H1 (cell line): ENCODE data around the gene ZNG1A. TPM values are rescaled to one million over a fixed set of nuclear protein-coding genes. Genes with fewer than 3 reads are reported as not detected.

Experiments used
- CTCF ChIA-PET: fragments of 300-600 bp; sonication (Branson Sonifier 250); formaldehyde crosslinking; loops from one replicate; lab custom pipeline; 2021; ENCODE audit not compliant: partially characterized antibody; lab: Charles Lee
- POLR2A ChIA-PET: fragments of 300-600 bp; sonication (Branson Sonifier 250); formaldehyde crosslinking; loops from one replicate; lab custom pipeline; 2021; ENCODE audit warnings: inconsistent platforms; ENCODE audit not compliant: partially characterized antibody; lab: Charles Lee
- DNase-seq, 2 experiments: peaks; one replicate each; pipeline versions ENCODE4 v3.0.0 to v3.0.0-alpha.2; 2010 to 2022; ENCODE audit warnings: low spot score in 2 of 2, low read depth in 1 of 2, mixed read lengths in 1 of 2
- FAIRE-seq: peaks from 2 replicates; lab custom pipeline; 2011; peaks lifted over from hg19 to GRCh38; lab: Jason Lieb, UNC
- H2AFZ ChIP-seq: 2 replicates; pipeline ENCODE4 v1.8.1; 2012; ENCODE audit warnings: low read length, inconsistent platforms
- H2AK5ac ChIP-seq: 2 replicates; pipeline ENCODE4 v1.6.1; 2013; ENCODE audit warnings: low read depth, low read length
- H2BK120ac ChIP-seq: replicated peaks from 2 replicates; pipeline ENCODE3; 2013; ENCODE audit warnings: low read depth, low read length, inconsistent platforms
- H2BK12ac ChIP-seq: 2 replicates; pipeline ENCODE4 v1.6.1; 2013; ENCODE audit warnings: low read depth, low read length
- H2BK15ac ChIP-seq: 2 replicates; pipeline ENCODE4 v1.6.1; 2013; ENCODE audit warnings: low read length
- H2BK20ac ChIP-seq: 2 replicates; pipeline ENCODE4 v1.6.1; 2013; ENCODE audit warnings: low read length
- H2BK5ac ChIP-seq: 2 replicates; pipeline ENCODE4 v1.6.1; 2013; ENCODE audit warnings: low read depth, low read length
- H3K14ac ChIP-seq: 2 replicates; pipeline ENCODE4 v1.6.1; 2013; ENCODE audit warnings: inconsistent platforms; ENCODE audit not compliant: insufficient read length
- H3K18ac ChIP-seq: 2 replicates; pipeline ENCODE4 v1.6.1; 2013; ENCODE audit warnings: low read length; ENCODE audit errors: extremely low read depth
- H3K23ac ChIP-seq: 2 replicates; pipeline ENCODE4 v1.6.1; 2013; ENCODE audit warnings: inconsistent platforms; ENCODE audit not compliant: insufficient read length
- H3K23me2 ChIP-seq: 2 replicates; pipeline ENCODE4 v1.6.1; 2013; ENCODE audit warnings: low read depth, low read length
- H3K27ac ChIP-seq: 2 replicates; pipeline ENCODE4 v1.6.1; 2011; ENCODE audit warnings: low read depth, low read length, inconsistent platforms
- H3K27me3 ChIP-seq, 4 experiments: replicated peaks in 1 of 4; 1 replicate in 1 of 4; 2 replicates in 3 of 4; pipeline versions ENCODE4 v1.6.1 to v1.8.1; 2011 to 2013; ENCODE audit warnings: low read length in 3 of 4, mild to moderate bottlenecking in 3 of 4, inconsistent platforms in 2 of 4, mixed read lengths in 2 of 4, moderate library complexity in 1 of 4; ENCODE audit not compliant: control insufficient read depth in 3 of 4, insufficient read depth in 3 of 4; ENCODE audit errors: extremely low read depth in 1 of 4
- H3K36me3 ChIP-seq, 4 experiments: 2 replicates each; pipeline versions ENCODE4 v1.6.1 to v1.8.1; 2011 to 2013; ENCODE audit warnings: mild to moderate bottlenecking in 4 of 4, low read length in 3 of 4, moderate library complexity in 2 of 4, control low read depth in 1 of 4, inconsistent platforms in 1 of 4; ENCODE audit not compliant: insufficient read depth in 4 of 4, control insufficient read depth in 2 of 4
- H3K4ac ChIP-seq: replicated peaks from 2 replicates; pipeline ENCODE3; 2013; ENCODE audit warnings: low read length, low read depth, mixed read lengths, inconsistent platforms; ENCODE audit not compliant: insufficient read length
- H3K4me1 ChIP-seq, 4 experiments: replicated peaks in 1 of 4; 1 replicate in 1 of 4; 2 replicates in 3 of 4; pipeline versions ENCODE4 v1.6.1 to v1.8.1; 2011 to 2013; ENCODE audit warnings: low read length in 3 of 4, inconsistent platforms in 2 of 4, mixed read lengths in 1 of 4; ENCODE audit not compliant: insufficient read depth in 4 of 4, control insufficient read depth in 3 of 4
- H3K4me2 ChIP-seq, 2 experiments: 2 replicates each; pipeline versions ENCODE4 v1.6.1 to v1.8.1; 2011 to 2013; ENCODE audit warnings: low read depth in 2 of 2, low read length in 2 of 2, control low read depth in 1 of 2, inconsistent platforms in 1 of 2, mild to moderate bottlenecking in 1 of 2; ENCODE audit not compliant: insufficient read depth in 1 of 2
- H3K4me3 ChIP-seq, 4 experiments: fragments of 200-600, 300-600 bp in 1 of 4; sonication (generic), shearing (Covaris generic), sonication (Bioruptor Twin) in 1 of 4; 2 replicates each; pipeline versions ENCODE4 v1.5.1 to v1.8.1; 2011 to 2016; ENCODE audit warnings: low read length in 4 of 4, low read depth in 3 of 4, control low read depth in 2 of 4, inconsistent platforms in 2 of 4, mild to moderate bottlenecking in 2 of 4, mixed read lengths in 1 of 4, moderate library complexity in 1 of 4; ENCODE audit not compliant: insufficient read depth in 2 of 4; ENCODE audit errors: extremely low read depth in 1 of 4
- H3K56ac ChIP-seq: replicated peaks from 2 replicates; pipeline ENCODE3; 2013; ENCODE audit warnings: low read depth, mild to moderate bottlenecking, mixed read lengths, low read length, inconsistent platforms; ENCODE audit not compliant: insufficient read length
- H3K79me1 ChIP-seq: 2 replicates; pipeline ENCODE4 v1.6.1; 2013; ENCODE audit warnings: low read depth, low read length, control low read depth
- H3K79me2 ChIP-seq, 2 experiments: 2 replicates each; pipeline versions ENCODE4 v1.6.1 to v1.8.1; 2012 to 2013; ENCODE audit warnings: low read length in 2 of 2, mild to moderate bottlenecking in 2 of 2, inconsistent platforms in 1 of 2; ENCODE audit not compliant: insufficient read depth in 2 of 2, control insufficient read depth in 1 of 2
- H3K9ac ChIP-seq, 4 experiments: replicated peaks in 1 of 4; 1 replicate in 1 of 4; 2 replicates in 3 of 4; pipeline versions ENCODE4 v1.6.1 to v1.8.1; 2011 to 2013; ENCODE audit warnings: low read depth in 3 of 4, low read length in 3 of 4, control low read depth in 2 of 4, mild to moderate bottlenecking in 2 of 4, moderate library complexity in 2 of 4, inconsistent platforms in 1 of 4; ENCODE audit errors: extremely low read depth in 1 of 4
- H3K9me3 ChIP-seq, 2 experiments: 2 replicates each; pipeline versions ENCODE4 v1.6.1 to v1.8.1; 2012 to 2013; ENCODE audit warnings: mild to moderate bottlenecking in 2 of 2, moderate library complexity in 2 of 2, control low read depth in 1 of 2, inconsistent platforms in 1 of 2, low read depth in 1 of 2, low read length in 1 of 2, mixed read lengths in 1 of 2; ENCODE audit not compliant: insufficient read depth in 2 of 2
- H4K20me1 ChIP-seq, 2 experiments: replicated peaks in 1 of 2; 2 replicates each; pipeline versions ENCODE3 to v1.8.1; 2011 to 2013; ENCODE audit warnings: inconsistent platforms in 2 of 2, low read length in 2 of 2, mild to moderate bottlenecking in 1 of 2; ENCODE audit not compliant: insufficient read depth in 2 of 2, control insufficient read depth in 1 of 2
- H4K5ac ChIP-seq: 2 replicates; pipeline ENCODE4 v1.6.1; 2013; ENCODE audit warnings: low read length, low read depth, mixed read lengths, inconsistent platforms; ENCODE audit not compliant: insufficient read length
- H4K8ac ChIP-seq: 2 replicates; pipeline ENCODE4 v1.8.0; 2013; ENCODE audit warnings: mild to moderate bottlenecking, moderate library complexity, low read length, inconsistent platforms; ENCODE audit not compliant: insufficient read depth; ENCODE audit errors: extremely low read depth
- H4K91ac ChIP-seq: replicated peaks from 2 replicates; pipeline ENCODE3; 2013; ENCODE audit warnings: low read length, mixed read lengths, inconsistent platforms; ENCODE audit not compliant: insufficient read length
- CBX5 ChIP-seq: fragments of 300-800, 300-1000 bp; sonication (generic); IDR thresholded peaks from 2 replicates; pipeline ENCODE4 v1.7.1; 2016; ENCODE audit warnings: antibody characterized with exemption, low read length, low read depth
- WGBS, 2 experiments: shearing (Covaris generic) in 1 of 2; methylation state at CpG; one replicate each; pipeline versions ENCODE4 v1.1.6 to v1.1.7; 2013 to 2015; ENCODE audit warnings: low lambda C conversion rate in 2 of 2, mixed read lengths in 2 of 2, inconsistent platforms in 1 of 2, low coverage in 1 of 2, missing lambda C conversion rate in 1 of 2; ENCODE audit not compliant: insufficient replicate concordance in 2 of 2, insufficient coverage in 1 of 2, insufficient read length in 1 of 2; ENCODE audit errors: extremely low coverage in 1 of 2, missing lambda C conversion rate in 1 of 2; 5-methylcytosine and 5-hydroxymethylcytosine counted together
- polyA plus RNA-seq, 7 experiments: library from polyadenylated mRNA; depleted of rRNA in 3 of 7; stranded (reverse) in 5 of 7; unstranded in 2 of 7; fragments of >200 nt in 5 of 7; fragments of 200-250 nt in 2 of 7; gene quantifications; 1 replicate in 5 of 7; 2 replicates in 1 of 7; 4 replicates in 1 of 7; pipeline versions ENCODE4 v1.2.1 to v1.2.3, GENCODE V29; 2011 to 2013; ENCODE audit warnings: missing spikeins in 2 of 7, mixed read lengths in 2 of 7
- total RNA-seq: library from RNA; stranded (reverse); fragmentation: NEBNext Ultra II Directional; extraction: Animal tissue kit (Norgen Biotek cat#: 25700); gene quantifications from 2 replicates; pipeline ENCODE4 v1.2.1, GENCODE V29; 2021

Gene ZNG1A
- total and polyA plus RNA-seq, 2 of the 8 experiments (the other 6 are each of a cell fraction or from before 2014, with no cell fraction given), result 18.2 to 46.5 TPM

DNA sequence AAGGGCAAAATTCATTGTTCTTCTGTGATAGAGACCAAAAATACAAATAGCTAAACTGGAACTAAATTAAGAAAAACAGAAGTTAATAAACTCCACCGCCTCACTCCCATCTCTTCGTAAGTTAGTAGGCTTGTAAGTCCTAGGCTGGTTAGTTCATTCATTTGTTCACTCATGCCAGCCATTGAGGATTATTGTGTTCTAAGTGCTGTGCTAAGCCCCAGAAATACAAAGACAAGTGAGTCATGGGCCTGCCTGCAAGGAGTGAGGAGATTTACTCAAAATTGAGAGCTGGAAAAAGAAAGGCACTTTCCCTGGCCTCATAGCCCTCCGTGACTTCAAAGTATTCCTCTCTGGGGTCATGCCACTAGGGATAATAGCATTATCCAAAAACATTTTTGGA is 44.3 kb upstream of the ZNG1A start:
- H3K79me1 ChIP-seq, result no peaks in the 10 kb centered on the region
- no peak for FAIRE-seq
- POLR2A ChIA-PET, result interaction anchor here (0.9 to 2.1 kb wide), 2 partner anchors 9 to 281 kb away, joined by 3 to 5 read pairs; partner anchors contain the start of genes DOCK8 and KANK1
- no peaks in the 10 kb centered on the region for H3K23me2 ChIP-seq
- TF ChIP-seq CBX5, result no peak
- no peak overlapping the region for H3K23ac ChIP-seq
- H3K4me3 ChIP-seq, result no peak overlapping the region
- H3K56ac ChIP-seq, result no peak overlapping the region
- no peak overlapping the region for H3K4ac ChIP-seq
- no peak overlapping the region for H3K18ac ChIP-seq
- H2BK5ac ChIP-seq, result no peak overlapping the region
- no peak overlapping the region for H3K27ac ChIP-seq
- no peak overlapping the region for H4K91ac ChIP-seq
- no peak overlapping the region for H4K5ac ChIP-seq
- no peaks in the 10 kb centered on the region for H3K36me3 ChIP-seq
- H3K9ac ChIP-seq, result no peak overlapping the region
- DNase-seq, result no peak
- WGBS, 2 experiments, result 87% methylated on average over 3 of the region's 3 CpGs; no CpG with 5 or more reads in 1 of the 2 experiments
- H2BK12ac ChIP-seq, result no peak overlapping the region
- H2BK120ac ChIP-seq, result no peak overlapping the region
- no peak overlapping the region for H3K14ac ChIP-seq
- no peak overlapping the region for H2BK15ac ChIP-seq
- CTCF ChIA-PET, result no interaction called here
- H3K79me2 ChIP-seq, result no peaks in the 10 kb centered on the region
- H2BK20ac ChIP-seq, result no peak overlapping the region
- H3K9me3 ChIP-seq, result no peaks in the 10 kb centered on the region
- H2AK5ac ChIP-seq, result no peak overlapping the region
- no peak overlapping the region for H2AFZ ChIP-seq
- H4K8ac ChIP-seq, result no peak overlapping the region
- H4K20me1 ChIP-seq, result no peaks in the 10 kb centered on the region
- no peak overlapping the region for H3K4me2 ChIP-seq
- H3K27me3 ChIP-seq, result no peaks in the 10 kb centered on the region
- H3K4me1 ChIP-seq, result no peaks in the 10 kb centered on the region
